ENCODE measurements around the gene FBXL7.

DNA sequence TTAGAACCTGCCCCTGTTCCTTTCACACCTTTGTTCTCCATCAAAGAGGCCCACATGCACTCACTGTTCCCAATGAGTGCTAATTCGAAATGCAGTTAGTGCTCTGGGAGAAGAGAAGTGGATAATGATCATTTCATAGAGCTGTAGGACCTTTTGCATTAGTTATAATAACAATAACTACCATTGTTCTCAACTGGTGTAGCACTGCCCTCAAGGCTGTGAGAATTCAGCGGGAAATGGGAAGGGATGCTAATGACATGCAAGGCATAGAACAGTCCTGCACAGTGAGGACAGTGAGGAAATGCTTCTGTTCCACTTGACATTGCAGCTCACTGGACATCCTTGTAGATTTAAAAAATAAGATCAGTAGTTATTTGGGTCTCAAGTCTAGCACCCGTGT, 187.4 kb downstream of the FBXL7 start:
- TF ChIP-seq, protein P1, sequence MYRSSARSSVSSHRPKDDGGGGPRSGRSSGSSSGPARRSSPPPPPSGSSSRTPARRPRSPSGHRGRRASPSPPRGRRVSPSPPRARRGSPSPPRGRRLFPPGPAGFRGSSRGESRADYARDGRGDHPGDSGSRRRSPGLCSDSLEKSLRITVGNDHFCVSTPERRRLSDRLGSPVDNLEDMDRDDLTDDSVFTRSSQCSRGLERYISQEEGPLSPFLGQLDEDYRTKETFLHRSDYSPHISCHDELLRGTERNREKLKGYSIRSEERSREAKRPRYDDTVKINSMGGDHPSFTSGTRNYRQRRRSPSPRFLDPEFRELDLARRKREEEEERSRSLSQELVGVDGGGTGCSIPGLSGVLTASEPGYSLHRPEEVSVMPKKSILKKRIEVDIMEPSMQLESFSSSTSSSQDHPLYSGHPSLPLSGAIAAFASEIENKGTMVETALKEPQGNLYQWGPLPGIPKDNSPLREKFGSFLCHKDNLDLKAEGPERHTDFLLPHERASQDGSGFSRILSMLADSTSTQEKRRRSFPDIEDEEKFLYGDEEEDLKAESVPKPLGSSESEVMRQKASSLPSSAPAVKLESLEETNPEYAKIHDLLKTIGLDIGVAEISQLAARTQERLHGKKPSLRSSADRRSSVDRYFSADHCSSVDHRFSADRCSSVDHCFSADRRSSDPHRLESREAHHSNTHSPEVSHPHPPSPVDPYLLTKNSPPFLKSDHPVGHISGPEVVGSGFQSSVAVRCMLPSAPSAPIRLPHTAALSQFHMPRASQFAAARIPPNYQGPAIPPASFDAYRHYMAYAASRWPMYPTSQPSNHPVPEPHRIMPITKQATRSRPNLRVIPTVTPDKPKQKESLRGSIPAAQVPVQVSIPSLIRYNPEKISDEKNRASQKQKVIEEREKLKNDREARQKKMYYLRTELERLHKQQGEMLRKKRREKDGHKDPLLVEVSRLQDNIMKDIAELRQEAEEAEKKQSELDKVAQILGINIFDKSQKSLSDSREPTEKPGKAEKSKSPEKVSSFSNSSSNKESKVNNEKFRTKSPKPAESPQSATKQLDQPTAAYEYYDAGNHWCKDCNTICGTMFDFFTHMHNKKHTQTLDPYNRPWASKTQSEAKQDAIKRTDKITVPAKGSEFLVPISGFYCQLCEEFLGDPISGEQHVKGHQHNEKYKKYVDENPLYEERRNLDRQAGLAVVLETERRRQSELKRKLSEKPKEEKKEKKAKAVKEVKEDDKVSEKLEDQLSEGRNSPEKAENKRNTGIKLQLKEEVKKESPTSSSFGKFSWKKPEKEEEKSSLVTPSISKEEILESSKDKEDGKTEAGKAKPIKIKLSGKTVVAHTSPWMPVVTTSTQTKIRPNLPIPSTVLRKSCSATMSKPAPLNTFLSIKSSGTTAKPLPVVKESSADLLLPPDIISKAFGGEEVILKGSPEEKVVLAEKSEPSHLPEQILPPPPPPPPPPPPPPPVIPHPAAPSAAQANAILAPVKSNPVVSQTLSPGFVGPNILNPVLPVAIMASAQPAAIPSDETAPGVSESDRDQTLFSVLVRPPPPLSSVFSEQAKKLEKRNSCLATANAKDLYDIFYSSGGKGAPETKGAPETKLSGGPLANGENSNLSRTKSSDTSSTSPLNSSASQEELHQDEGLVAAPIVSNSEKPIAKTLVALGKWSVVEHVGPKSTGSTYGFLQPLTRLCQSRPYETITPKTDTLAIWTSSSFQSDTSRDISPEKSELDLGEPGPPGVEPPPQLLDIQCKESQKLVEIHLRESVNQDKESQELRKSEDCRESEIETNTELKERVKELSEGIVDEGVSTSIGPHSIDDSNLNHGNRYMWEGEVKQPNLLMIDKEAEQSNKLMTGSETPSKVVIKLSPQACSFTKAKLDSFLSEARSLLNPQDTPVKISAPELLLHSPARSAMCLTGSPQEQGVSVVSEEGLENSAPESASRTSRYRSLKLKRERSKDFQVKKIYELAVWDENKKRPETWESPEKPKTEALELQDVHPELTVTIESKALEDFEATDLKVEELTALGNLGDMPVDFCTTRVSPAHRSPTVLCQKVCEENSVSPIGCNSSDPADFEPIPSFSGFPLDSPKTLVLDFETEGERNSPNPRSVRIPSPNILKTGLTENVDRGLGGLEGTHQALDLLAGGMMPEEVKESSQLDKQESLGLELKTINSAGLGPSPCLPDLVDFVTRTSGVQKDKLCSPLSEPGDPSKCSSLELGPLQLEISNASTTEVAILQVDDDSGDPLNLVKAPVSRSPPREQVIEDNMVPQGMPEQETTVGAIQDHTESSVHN (IDR thresholded peaks at IDR 0.05; ENCODE audit: borderline replicate concordance in 1 of 2, low read depth in 1 of 2): no peak
- TF ChIP-seq HIVEP1 (CRISPR knock-in tag; IDR thresholded peaks at IDR 0.05): no peak
- TF ChIP-seq KLF13 (tag; IDR thresholded peaks at IDR 0.05; ENCODE audit: borderline replicate concordance, low read depth): no peak
- TF ChIP-seq EZH2 (IDR thresholded peaks at IDR 0.05; ENCODE audit: borderline replicate concordance, low read depth, low read length): no peak
- TF ChIP-seq CTCF (IDR thresholded peaks at IDR 0.05 in 2 of 3, conservative IDR thresholded peaks at IDR 0.05 in 1 of 3; ENCODE audit: insufficient read depth in 2 of 3, low read depth in 1 of 3, low read length in 3 of 3): no peak
- no peak for TF ChIP-seq ZNF324 (CRISPR knock-in tag; IDR thresholded peaks at IDR 0.05)
- no peak for TF ChIP-seq SAFB2 (IDR thresholded peaks at IDR 0.05; ENCODE audit: borderline replicate concordance, low read depth, low read length, severe bottlenecking)
- no peak for TF ChIP-seq MED1 (CRISPR knock-in tag; IDR thresholded peaks at IDR 0.05; ENCODE audit: borderline replicate concordance)
- no peak for TF ChIP-seq PATZ1 (CRISPR knock-in tag; IDR thresholded peaks at IDR 0.05; ENCODE audit: borderline replicate concordance)
- TF ChIP-seq SMC3 (conservative IDR thresholded peaks at IDR 0.05; ENCODE audit: insufficient read depth, low read depth, low read length): no peak

Data from K562 (cell line).